ENCODE measurements around the gene NALCN.

DNA sequence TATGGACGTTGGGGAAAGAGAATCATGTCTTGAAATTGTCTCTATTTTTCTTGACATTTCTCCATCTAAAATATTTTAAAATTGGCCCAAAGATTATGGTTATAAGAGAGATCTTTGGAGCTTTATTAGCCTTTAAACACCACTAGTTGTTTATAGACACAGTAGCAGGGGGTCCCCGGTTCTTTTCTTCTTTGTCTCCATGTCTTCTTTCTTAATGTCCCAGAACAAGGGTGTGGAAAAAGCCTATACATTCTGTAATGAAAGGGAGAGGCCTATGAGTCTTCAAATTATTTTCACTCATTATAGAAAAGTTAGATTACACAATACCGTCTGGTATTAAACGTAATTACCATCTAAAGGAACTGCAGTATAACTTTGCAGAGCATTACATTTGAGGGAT lies 300.0 kb downstream of the NALCN start:
- TF ChIP-seq, protein P1, sequence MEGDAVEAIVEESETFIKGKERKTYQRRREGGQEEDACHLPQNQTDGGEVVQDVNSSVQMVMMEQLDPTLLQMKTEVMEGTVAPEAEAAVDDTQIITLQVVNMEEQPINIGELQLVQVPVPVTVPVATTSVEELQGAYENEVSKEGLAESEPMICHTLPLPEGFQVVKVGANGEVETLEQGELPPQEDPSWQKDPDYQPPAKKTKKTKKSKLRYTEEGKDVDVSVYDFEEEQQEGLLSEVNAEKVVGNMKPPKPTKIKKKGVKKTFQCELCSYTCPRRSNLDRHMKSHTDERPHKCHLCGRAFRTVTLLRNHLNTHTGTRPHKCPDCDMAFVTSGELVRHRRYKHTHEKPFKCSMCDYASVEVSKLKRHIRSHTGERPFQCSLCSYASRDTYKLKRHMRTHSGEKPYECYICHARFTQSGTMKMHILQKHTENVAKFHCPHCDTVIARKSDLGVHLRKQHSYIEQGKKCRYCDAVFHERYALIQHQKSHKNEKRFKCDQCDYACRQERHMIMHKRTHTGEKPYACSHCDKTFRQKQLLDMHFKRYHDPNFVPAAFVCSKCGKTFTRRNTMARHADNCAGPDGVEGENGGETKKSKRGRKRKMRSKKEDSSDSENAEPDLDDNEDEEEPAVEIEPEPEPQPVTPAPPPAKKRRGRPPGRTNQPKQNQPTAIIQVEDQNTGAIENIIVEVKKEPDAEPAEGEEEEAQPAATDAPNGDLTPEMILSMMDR (IDR thresholded peaks at IDR 0.05), result no peak
- no peak for TF ChIP-seq POLR2A (IDR thresholded peaks at IDR 0.05)

Data from adrenal gland (tissue), 5 donors.